DND-41 (cell line): ENCODE data around the gene ITGB2.

Source experiments
- ATAC-seq: fragments of 200-7000 bp; cut with Tn5 transposase; 3 replicates; pipeline ENCODE4 v1.9.1; 2021; ENCODE audit warnings: low read depth; ENCODE audit not compliant: insufficient read depth
- DNase-seq: peaks from one replicate; pipeline ENCODE4 v3.0.0-alpha.2; 2020
- H2AFZ ChIP-seq: 2 replicates; pipeline ENCODE4 v1.6.0; 2012; ENCODE audit warnings: low read depth, low read length
- H3K27ac ChIP-seq: 2 replicates; pipeline ENCODE4 v1.5.1; 2012; ENCODE audit warnings: low read length, inconsistent platforms
- H3K27me3 ChIP-seq: fragments of 200-600 bp; sonication (generic); 2 replicates; pipeline ENCODE4 v1.6.0; 2012; ENCODE audit warnings: low read length, mild to moderate bottlenecking, inconsistent platforms; ENCODE audit not compliant: insufficient read depth, poor library complexity
- H3K36me3 ChIP-seq: 2 replicates; pipeline ENCODE4 v1.5.1; 2012; ENCODE audit warnings: low read length, inconsistent platforms; ENCODE audit not compliant: insufficient read depth
- H3K4me1 ChIP-seq: 2 replicates; pipeline ENCODE4 v1.5.1; 2012; ENCODE audit warnings: mild to moderate bottlenecking, low read length; ENCODE audit not compliant: insufficient read depth
- H3K4me2 ChIP-seq: 2 replicates; pipeline ENCODE4 v1.6.0; 2012; ENCODE audit warnings: mild to moderate bottlenecking, moderate library complexity, low read length, inconsistent platforms; ENCODE audit not compliant: insufficient read depth
- H3K4me3 ChIP-seq, 2 experiments: fragments of 200-600 bp in 1 of 2; shearing (Covaris generic) in 1 of 2; 2 replicates each; pipeline ENCODE4 v1.5.1; 2012 to 2016; ENCODE audit warnings: inconsistent platforms in 2 of 2, low read length in 2 of 2, mild to moderate bottlenecking in 2 of 2, low read depth in 1 of 2, moderate library complexity in 1 of 2
- H3K79me2 ChIP-seq: 2 replicates; pipeline ENCODE4 v1.6.0; 2012; ENCODE audit warnings: low read length, inconsistent platforms; ENCODE audit not compliant: insufficient read depth
- H3K9ac ChIP-seq: 2 replicates; pipeline ENCODE4 v1.6.0; 2012; ENCODE audit warnings: low read depth, mild to moderate bottlenecking, inconsistent platforms, low read length, moderate library complexity
- H3K9me3 ChIP-seq: 2 replicates; pipeline ENCODE4 v1.5.1; 2012; ENCODE audit warnings: low read length, moderate library complexity, mild to moderate bottlenecking, inconsistent platforms; ENCODE audit not compliant: insufficient read depth, severe bottlenecking
- H4K20me1 ChIP-seq: 2 replicates; pipeline ENCODE4 v1.6.0; 2012; ENCODE audit warnings: low read length; ENCODE audit not compliant: insufficient read depth
- CTCF ChIP-seq: IDR thresholded peaks from 2 replicates; pipeline ENCODE4 v1.5.1; 2012; ENCODE audit warnings: borderline replicate concordance, low read length, moderate library complexity, mild to moderate bottlenecking; ENCODE audit not compliant: poor library complexity, severe bottlenecking; ENCODE audit errors: extremely low read depth
- EZH2 ChIP-seq: IDR thresholded peaks from 3 replicates; pipeline ENCODE4 v1.6.1; 2012; ENCODE audit warnings: borderline replicate concordance, low read depth, mild to moderate bottlenecking, moderate library complexity, low read length, inconsistent platforms; ENCODE audit not compliant: severe bottlenecking

ITGB2 gene

GRCh38 chr21:44853601-44854390, 66.9 kb downstream of the ITGB2 start:
- Histone ChIP-seq H3K36me3 (peaks cover 95% of the 10 kb centered on the region), H2AFZ (no peak overlapping the region), H3K4me1 (no peaks in the 10 kb centered on the region), H4K20me1 (peaks cover 41% of the 10 kb centered on the region), H3K9me3 (no peaks in the 10 kb centered on the region), H3K4me3 (no peak overlapping the region), H3K27ac (no peak overlapping the region), H3K79me2 (peaks cover 20% of the 10 kb centered on the region), H3K9ac (no peak overlapping the region), H3K27me3 (no peaks in the 10 kb centered on the region), H3K4me2 (no peak overlapping the region)
- DNase-seq (no peak), ATAC-seq (no peak)
- TF ChIP-seq EZH2 (no peak), CTCF (no peak)

DNA sequence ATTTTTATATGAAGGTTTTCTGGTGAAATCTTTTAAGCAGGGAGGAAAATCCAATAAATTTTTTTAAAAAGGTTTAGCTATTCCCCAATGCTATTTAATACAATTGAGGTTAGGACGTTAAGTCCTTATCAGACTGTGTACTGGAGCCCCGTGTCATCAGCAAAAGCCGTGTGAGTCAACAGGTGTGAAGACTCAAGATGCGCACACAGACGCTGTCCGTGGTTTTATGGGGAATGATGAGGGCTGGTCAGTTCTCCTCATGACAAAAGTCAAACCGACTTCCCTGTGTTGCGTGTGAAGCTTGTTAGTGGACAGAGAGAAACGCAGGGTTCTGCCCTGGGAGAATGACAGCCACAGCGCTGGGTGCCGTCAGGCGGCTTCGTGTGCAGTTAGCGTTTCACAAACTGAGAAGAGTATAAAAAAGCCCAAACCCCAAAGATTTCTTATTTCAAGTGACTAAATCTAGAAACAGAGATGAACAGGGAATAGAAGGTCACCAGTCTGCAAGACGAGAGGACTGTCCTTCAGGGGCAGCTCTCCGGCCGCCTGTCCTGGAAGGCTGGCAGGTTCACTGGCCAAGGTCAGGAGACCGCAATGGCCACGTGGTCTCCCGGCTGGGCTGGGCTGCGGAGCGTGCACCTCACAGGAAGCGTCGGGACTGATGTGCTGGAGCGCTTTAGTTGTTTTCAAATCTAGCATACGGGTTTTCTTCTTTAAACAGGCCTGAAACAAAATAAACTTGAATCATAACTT, 69.6 kb downstream of the ITGB2 start:
- H2AFZ ChIP-seq = no peak overlapping the region
- H4K20me1 ChIP-seq = peaks cover 29% of the 10 kb centered on the region
- H3K27ac ChIP-seq = no peak overlapping the region
- DNase-seq (no peak), ATAC-seq (no peak)
- H3K27me3 ChIP-seq = no peaks in the 10 kb centered on the region
- no peak for TF ChIP-seq EZH2
- TF ChIP-seq CTCF = no peak
- H3K36me3 ChIP-seq = peaks cover 73% of the 10 kb centered on the region
- H3K4me2 ChIP-seq = no peak overlapping the region
- H3K9me3 ChIP-seq = no peaks in the 10 kb centered on the region
- no peak overlapping the region for H3K9ac ChIP-seq
- H3K4me3 ChIP-seq = no peak overlapping the region
- H3K79me2 ChIP-seq = peaks cover 9% of the 10 kb centered on the region
- no peaks in the 10 kb centered on the region for H3K4me1 ChIP-seq

DNA sequence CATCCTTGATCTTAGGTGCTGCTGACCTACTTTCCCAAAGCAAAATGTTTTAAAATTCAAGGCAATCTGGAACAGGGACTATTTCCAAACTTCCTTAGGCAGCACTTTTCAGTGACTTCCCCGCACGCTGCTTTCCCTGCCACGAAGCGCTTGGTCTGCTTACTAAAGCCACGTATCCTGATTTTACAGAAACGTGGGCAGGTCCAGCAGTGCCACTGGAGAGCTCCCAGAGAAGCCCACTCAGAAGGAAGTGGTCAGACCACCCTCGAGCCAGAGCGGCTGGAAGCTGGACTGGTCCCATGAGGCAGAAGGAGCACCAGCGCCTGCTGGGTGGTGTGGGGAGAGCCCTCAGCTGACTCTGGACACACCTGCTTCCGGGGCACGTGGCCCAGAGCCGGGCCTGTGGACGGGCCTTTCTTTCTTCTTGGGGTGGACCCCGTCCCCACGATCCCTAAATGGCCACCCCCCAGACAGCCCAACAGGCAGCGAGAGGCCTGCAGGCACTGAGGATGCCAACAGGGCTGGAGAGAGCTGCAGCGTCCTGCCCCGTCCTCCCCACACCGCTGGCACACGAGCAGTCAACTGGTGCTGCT, 70.4 kb downstream of the ITGB2 start:
- no peak overlapping the region for H3K9ac ChIP-seq
- no peak overlapping the region for H3K4me3 ChIP-seq
- DNase-seq = no peak
- no peak overlapping the region for H2AFZ ChIP-seq
- H3K9me3 ChIP-seq = no peaks in the 10 kb centered on the region
- peaks cover 27% of the 10 kb centered on the region for H4K20me1 ChIP-seq
- no peak overlapping the region for H3K27ac ChIP-seq
- ATAC-seq = no peak
- no peak overlapping the region for H3K4me2 ChIP-seq
- no peak for TF ChIP-seq EZH2
- no peak for TF ChIP-seq CTCF
- peaks cover 65% of the 10 kb centered on the region for H3K36me3 ChIP-seq
- no peaks in the 10 kb centered on the region for H3K27me3 ChIP-seq
- peaks cover 9% of the 10 kb centered on the region for H3K79me2 ChIP-seq
- H3K4me1 ChIP-seq = no peaks in the 10 kb centered on the region
